Right lobe of liver (tissue), 4 donors: ENCODE data around the gene PGAM5.

Experiments
- CTCF ChIP-seq, 4 donors: fragments of 200-600 bp in 3 of 4; fragments of 450-650 bp in 1 of 4; IDR thresholded peaks; one replicate each; pipeline versions ENCODE4 v1.5.1 to v1.8.0; 2016 to 2022; ENCODE audit warnings: antibody characterized with exemption in 4 of 4, mild to moderate bottlenecking in 2 of 4
- POLR2A ChIP-seq: fragments of 450-650 bp; IDR thresholded peaks from one replicate; pipeline ENCODE4 v1.6.1; 2017; ENCODE audit warnings: antibody characterized with exemption, mild to moderate bottlenecking
- donor health status: DM: no; HTN: no; CAD: no.
- donor health status: DM: no; HTN: no; CAD: no.
- donor health status: DM: no; HTN: yes; CAD: no.

- TF ChIP-seq CTCF (IDR thresholded peaks at IDR 0.05) (no peak), POLR2A (no peak)
These were observed 15.2 kb upstream of the PGAM5 start for GRCh38 chr12:132695431-132695830.
